Heart left ventricle (tissue), 16 donors: Measurements from ENCODE around the gene FRG2C. TPM values are rescaled to one million over a fixed set of nuclear protein-coding genes. Genes with fewer than 3 reads are reported as not detected.
"Not testable (repeated sequence)": the region's sequence is repeated elsewhere in the genome, so short reads cannot be mapped to it uniquely, and the experiment has no call there.

Experiments
- ATAC-seq, 4 donors: fragments of 200-7000 bp; cut with Tn5 transposase; one replicate each; pipeline ENCODE4 v1.9.1; 2020 to 2022; ENCODE audit warnings: moderate library complexity in 4 of 4, mild to moderate bottlenecking in 3 of 4, moderate number of reproducible peaks in 1 of 4
- DNase-seq, 5 donors: peaks; one replicate each; pipeline ENCODE4 v3.0.0-alpha.2; 2020
- H3K27ac ChIP-seq, 12 donors: fragments of 200-600 bp; sonication (generic) in 4 of 12; one replicate each; pipeline versions ENCODE4 v1.5.0 to v1.8.0; 2016 to 2022; ENCODE audit warnings: mild to moderate bottlenecking in 2 of 12
- H3K27me3 ChIP-seq, 9 donors: fragments of 200-600 bp; sonication (generic) in 2 of 9; one replicate each; pipeline versions ENCODE4 v1.5.1 to v1.8.0; 2016 to 2022; ENCODE audit warnings: mild to moderate bottlenecking in 3 of 9
- H3K36me3 ChIP-seq, 9 donors: fragments of 200-600 bp; sonication (generic) in 2 of 9; one replicate each; pipeline versions ENCODE4 v1.5.0 to v1.8.0; 2018 to 2022; ENCODE audit warnings: mild to moderate bottlenecking in 2 of 9
- H3K4me1 ChIP-seq, 12 donors: fragments of 200-600 bp; sonication (generic) in 4 of 12; one replicate each; pipeline versions ENCODE4 v1.5.0 to v1.8.0; 2016 to 2022; ENCODE audit warnings: mild to moderate bottlenecking in 3 of 12
- H3K4me3 ChIP-seq, 12 donors: fragments of 200-600 bp; sonication (generic) in 4 of 12; one replicate each; pipeline versions ENCODE4 v1.5.0 to v1.8.0; 2017 to 2022; ENCODE audit warnings: mild to moderate bottlenecking in 9 of 12, moderate library complexity in 4 of 12
- H3K9me3 ChIP-seq, 12 donors: fragments of 200-600 bp; sonication (generic) in 4 of 12; one replicate each; pipeline versions ENCODE4 v1.5.0 to v1.8.0; 2016 to 2022; ENCODE audit warnings: mild to moderate bottlenecking in 1 of 12
- POLR2A ChIP-seq, 2 donors: fragments of 450-650 bp; IDR thresholded peaks; one replicate each; pipeline ENCODE4 v1.6.1; 2017; ENCODE audit warnings: antibody characterized with exemption in 2 of 2, mild to moderate bottlenecking in 2 of 2, moderate library complexity in 2 of 2
- WGBS, 4 donors: extraction: QIAGEN DNeasy Blood & Tissue Kit in 2 of 4; methylation state at CpG; one replicate each; pipeline versions ENCODE4 v1.1.5 to v1.1.7; 2013 to 2018; 5-methylcytosine and 5-hydroxymethylcytosine counted together
- intact Hi-C, 10 donors: fragments of 100-400 bp; cut with DNase I; formaldehyde crosslinking; loops; one replicate each; pipeline versions ENCODE4 v1.11.1 to v1.14.2; 2022
- polyA plus RNA-seq, 2 donors: library from polyadenylated mRNA; stranded (reverse); fragments of 200-250 nt; gene quantifications; one replicate each; pipeline ENCODE4 v1.2.3, GENCODE V29; 2013
- total RNA-seq, 9 donors: library from RNA; depleted of rRNA in 2 of 9; stranded (reverse); fragments of >200 nt in 2 of 9; fragmentation: NEBNext Ultra II Directional in 3 of 9; extraction: Animal tissue kit (Norgen Biotek cat#: 25700) in 3 of 9; gene quantifications; one replicate each; pipeline versions ENCODE4 v1.1.0 to v1.2.4, GENCODE V29; 2016 to 2023
- TF ChIP-seq, protein P1 (sequence below), 12 donors: fragments of 200-600 bp; sonication (generic) in 4 of 12; IDR thresholded peaks; one replicate each; pipeline versions ENCODE4 v1.5.0 to v1.8.0; 2018 to 2022; ENCODE audit warnings: antibody characterized with exemption in 12 of 12, mild to moderate bottlenecking in 5 of 12
- donor health status: ischemic (EF 13 %, LVEDD 7.1; RV severe dilation, severe dysfunction).
- donor health status: healthy with polysubstance abuse.
- donor health status: DM: no; HTN: yes; CAD: no.
- donor health status: DM: no; HTN: no; CAD: no.
- donor health status: ischemic (EF 25% LVEDD 6.9; RV normal size, moderate dysfunction).
- donor health status: ischemic (EF 25% LVEDD 5.7; RV mildly dilated, moderate dysfunction).
- donor health status: healthy.
- donor health status: DM: yes; HTN: yes; CAD: no.
- donor health status: ischemic (EF 35%, LVEDD 5.7; RV mildly dilated, moderate dysfunction).
- donor health status: nonischemic (EF 11% LVEDD 7.7; RV severe dilation, severe dysfunction).
- donor health status: DM: yes; HTN: yes; CAD: no.
- donor health status: PGD.
- donor health status: ischemic (EF 29% LVEDD 5.4; RV normal size, mild dysfunction).
- donor health status: nonischemic (EF 23%, LVEDD 6.1; RV moderate dilation, normal function).

FRG2C gene
- total and polyA plus RNA-seq, 11 donors: not detected

DNA sequence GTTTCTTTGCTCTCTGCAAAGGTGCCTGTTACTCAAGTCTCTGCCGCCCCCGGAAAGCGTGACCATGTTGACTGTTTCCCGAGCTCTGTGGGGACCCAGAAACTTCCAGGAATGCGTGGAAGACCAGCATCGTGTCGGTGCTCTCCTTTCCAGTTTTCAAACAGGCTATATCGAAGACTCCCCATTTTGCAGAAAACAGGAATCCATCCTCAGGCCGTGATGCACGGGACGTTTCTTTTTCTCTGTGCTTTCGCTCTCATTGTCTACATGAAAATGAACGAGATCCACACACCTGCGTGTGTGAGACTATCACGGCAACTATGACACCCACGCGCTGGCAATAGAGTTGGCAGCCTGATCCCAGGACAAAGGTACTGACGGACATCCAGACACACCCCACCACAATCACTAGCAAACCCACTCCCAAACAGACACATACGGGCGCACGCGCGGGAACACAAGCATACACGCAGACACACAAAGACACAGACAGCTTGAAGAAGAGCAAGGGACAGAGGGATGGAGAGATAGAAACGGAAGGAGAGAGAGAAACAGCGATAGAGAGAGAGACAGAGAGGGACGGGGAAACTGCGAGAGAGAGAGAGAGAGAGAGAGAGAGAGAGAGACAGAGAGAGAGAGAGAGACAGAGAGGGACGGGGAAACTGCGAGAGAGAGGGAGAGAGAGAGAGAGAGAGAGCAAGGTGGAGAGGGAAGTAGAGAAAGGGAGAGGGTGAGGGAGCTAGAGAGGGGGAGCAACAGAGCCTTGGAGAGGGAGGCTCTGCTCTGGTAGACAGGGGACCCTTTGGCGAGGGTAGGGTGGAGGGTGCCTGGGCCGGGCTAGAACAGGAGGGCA lies 7.4 kb downstream of the FRG2C start:
- intact Hi-C loops, ATAC-seq, H3K36me3 ChIP-seq, H3K27ac ChIP-seq, DNase-seq: not testable (repeated sequence)
- 12 to 17% (median 16%) methylated on average over 32 of the region's 32 CpGs for WGBS, 4 donors
- Histone ChIP-seq H3K27me3 (peaks cover 27 to 83% (median 53%) of the 10 kb centered on the region in 9 donors), H3K9me3 (peaks cover 0 to 22% (median 0%) of the 10 kb centered on the region in 12 donors), H3K4me1 (peaks cover 0 to 47% (median 11%) of the 10 kb centered on the region in 12 donors), H3K4me3 (peak overlapping the region in 6 of 12 donors; percentile 33 to 58 (median 46))

DNA sequence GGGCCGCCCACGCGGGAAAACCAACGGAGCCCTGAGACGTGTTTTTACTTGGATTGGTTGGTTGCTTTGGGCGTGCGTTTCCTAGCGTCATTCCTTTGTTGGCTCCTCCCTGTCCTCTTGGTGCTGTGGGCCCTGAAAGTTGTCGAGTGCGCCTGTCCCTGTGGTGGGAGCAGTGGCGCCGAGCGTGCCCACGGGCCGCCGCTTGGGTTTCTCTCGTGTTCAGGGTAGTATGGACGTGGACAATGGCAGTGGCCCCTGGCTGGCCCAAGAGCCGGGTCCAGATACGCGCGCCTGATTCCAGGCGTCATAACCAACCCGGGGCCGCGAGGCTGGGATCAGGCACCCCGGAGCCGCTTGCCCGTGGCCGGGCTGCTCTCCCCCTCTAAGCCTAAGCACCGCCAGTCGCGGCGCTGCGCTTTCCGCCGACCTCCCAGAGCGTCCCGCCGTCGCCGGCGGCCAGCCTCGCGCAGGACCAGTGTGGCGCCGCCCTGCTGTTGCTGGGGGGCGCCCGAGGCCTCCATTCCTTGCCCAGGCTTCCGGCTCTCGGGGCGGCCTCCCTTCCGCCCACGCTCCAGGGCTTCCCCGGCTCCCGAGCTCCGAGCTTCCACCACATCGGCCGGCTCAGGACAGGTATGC lies 8.1 kb downstream of the FRG2C start:
- DNase-seq (peak in 4 of 5 donors; percentile 40 to 67 (median 48)), ATAC-seq (peak in 1 of 4 donors; percentile 61)
- H3K36me3 ChIP-seq, intact Hi-C loops: not testable (repeated sequence)
- H3K4me3 ChIP-seq: peak overlapping the region in 8 of 12 donors; percentile 3 to 58 (median 38)
- TF ChIP-seq, protein P1, sequence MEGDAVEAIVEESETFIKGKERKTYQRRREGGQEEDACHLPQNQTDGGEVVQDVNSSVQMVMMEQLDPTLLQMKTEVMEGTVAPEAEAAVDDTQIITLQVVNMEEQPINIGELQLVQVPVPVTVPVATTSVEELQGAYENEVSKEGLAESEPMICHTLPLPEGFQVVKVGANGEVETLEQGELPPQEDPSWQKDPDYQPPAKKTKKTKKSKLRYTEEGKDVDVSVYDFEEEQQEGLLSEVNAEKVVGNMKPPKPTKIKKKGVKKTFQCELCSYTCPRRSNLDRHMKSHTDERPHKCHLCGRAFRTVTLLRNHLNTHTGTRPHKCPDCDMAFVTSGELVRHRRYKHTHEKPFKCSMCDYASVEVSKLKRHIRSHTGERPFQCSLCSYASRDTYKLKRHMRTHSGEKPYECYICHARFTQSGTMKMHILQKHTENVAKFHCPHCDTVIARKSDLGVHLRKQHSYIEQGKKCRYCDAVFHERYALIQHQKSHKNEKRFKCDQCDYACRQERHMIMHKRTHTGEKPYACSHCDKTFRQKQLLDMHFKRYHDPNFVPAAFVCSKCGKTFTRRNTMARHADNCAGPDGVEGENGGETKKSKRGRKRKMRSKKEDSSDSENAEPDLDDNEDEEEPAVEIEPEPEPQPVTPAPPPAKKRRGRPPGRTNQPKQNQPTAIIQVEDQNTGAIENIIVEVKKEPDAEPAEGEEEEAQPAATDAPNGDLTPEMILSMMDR (IDR thresholded peaks at IDR 0.05): peak in 2 of 12 donors; percentile 21
- peak overlapping the region in 5 of 12 donors; percentile 24 to 69 (median 46) for H3K27ac ChIP-seq
- peaks cover 24 to 75% (median 47%) of the 10 kb centered on the region in 9 donors for H3K27me3 ChIP-seq
- 6 to 26% (median 13%) methylated on average over 53 to 59 of the region's 59 CpGs for WGBS, 4 donors
- peaks cover 0 to 47% (median 11%) of the 10 kb centered on the region in 12 donors for H3K4me1 ChIP-seq
- H3K9me3 ChIP-seq: peaks cover 0 to 28% (median 0%) of the 10 kb centered on the region in 12 donors

DNA sequence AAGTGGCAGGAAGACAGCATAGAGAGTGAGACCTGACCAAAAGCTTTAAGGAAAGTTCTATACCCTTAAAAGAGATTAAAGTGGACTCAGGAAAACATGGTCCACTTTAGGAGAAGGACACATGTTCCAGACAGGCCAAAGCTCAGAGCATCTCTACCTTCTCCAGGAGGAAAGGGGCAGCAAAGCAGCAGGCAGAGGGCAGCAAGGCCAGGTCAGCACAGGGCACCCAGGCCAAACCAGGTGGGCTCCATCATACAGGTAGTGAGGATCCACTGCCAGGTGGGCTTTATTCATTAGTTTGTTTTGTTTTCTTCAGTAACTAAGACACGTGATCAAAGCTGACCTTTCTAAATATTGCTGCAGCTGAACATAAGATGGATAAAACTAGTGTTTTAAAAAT lies 19.8 kb downstream of the FRG2C start:
- H3K27me3 ChIP-seq, H3K27ac ChIP-seq, ATAC-seq, H3K4me3 ChIP-seq, DNase-seq, intact Hi-C loops, H3K4me1 ChIP-seq, H3K36me3 ChIP-seq: not testable (repeated sequence)
- WGBS, 4 donors: 22 to 38% (median 26%) methylated on average over 1 of the region's 1 CpG
- peaks cover 0 to 39% (median 18%) of the 10 kb centered on the region in 12 donors for H3K9me3 ChIP-seq

DNA sequence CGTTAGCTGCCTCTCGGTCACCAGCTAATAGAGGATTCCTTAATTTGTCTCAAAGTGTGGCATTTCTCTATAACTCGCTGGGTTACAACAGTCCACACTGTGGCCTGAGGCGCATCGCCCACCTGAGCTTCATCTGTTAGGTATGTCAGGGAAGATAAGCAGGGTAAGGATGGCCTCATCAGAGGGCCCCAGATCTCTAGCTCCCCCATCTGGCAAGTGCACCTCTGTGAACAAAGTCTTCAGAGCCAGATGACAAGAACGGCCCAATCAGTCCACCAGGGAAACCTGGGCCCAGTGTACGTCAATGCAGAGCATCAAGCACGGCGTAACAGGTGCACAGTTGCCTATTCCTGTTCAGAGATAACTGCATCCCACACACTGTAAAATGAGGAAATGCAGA lies 23.2 kb downstream of the FRG2C start:
- TF ChIP-seq, protein P1 (IDR thresholded peaks at IDR 0.05): no peak
- TF ChIP-seq POLR2A (IDR thresholded peaks at IDR 0.05): no peak

DNA sequence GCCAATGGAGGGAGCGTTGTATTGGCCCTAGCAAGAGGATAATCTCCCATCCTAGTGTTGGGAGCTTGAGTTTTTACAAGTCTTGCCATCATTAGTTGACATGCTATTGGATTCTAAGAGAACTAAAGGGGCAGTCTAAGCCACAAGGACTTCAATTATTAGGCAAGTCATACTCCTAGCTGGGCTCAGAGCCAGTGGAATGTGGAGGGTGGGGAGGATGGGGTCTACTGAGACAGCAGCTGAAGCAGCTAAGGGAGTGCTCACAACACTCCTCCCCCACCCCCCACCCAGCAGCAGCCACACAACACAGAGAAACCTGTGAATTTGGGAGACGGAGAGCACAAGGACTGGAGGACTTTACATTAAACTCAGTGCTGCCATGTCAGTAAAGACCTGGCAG lies 27.9 kb downstream of the FRG2C start:
- H3K36me3 ChIP-seq: no peaks in the 10 kb centered on the region
- TF ChIP-seq, protein P1 (IDR thresholded peaks at IDR 0.05): no peak
- TF ChIP-seq POLR2A (IDR thresholded peaks at IDR 0.05): no peak
- H3K4me3 ChIP-seq: no peak overlapping the region
- H3K9me3 ChIP-seq: peaks cover 0 to 32% (median 10%) of the 10 kb centered on the region in 12 donors
- H3K4me1 ChIP-seq: no peaks in the 10 kb centered on the region
- no peaks in the 10 kb centered on the region for H3K27me3 ChIP-seq
- H3K27ac ChIP-seq: no peak overlapping the region
- intact Hi-C loops: no loop called here
- no peak for ATAC-seq
- DNase-seq: no peak
- WGBS, 4 donors: 15 to 46% (median 39%) methylated on average over 1 to 2 of the region's 2 CpGs

More for the DNA sequence above, 23.2 kb downstream of the FRG2C start:
- Histone ChIP-seq H3K27me3 (no peaks in the 10 kb centered on the region), H3K36me3 (no peaks in the 10 kb centered on the region), H3K4me3 (no peak overlapping the region), H3K9me3 (peaks cover 0 to 20% (median 2%) of the 10 kb centered on the region in 12 donors), H3K27ac (no peak overlapping the region), H3K4me1 (no peaks in the 10 kb centered on the region)
- ATAC-seq: no peak
- intact Hi-C loops: no loop called here
- 87 to 90% (median 89%) methylated on average over 9 of the region's 9 CpGs for WGBS, 4 donors
- no peak for DNase-seq
